ENCODE measurements around the gene ZFC3H1.

Gene ZFC3H1

DNA sequence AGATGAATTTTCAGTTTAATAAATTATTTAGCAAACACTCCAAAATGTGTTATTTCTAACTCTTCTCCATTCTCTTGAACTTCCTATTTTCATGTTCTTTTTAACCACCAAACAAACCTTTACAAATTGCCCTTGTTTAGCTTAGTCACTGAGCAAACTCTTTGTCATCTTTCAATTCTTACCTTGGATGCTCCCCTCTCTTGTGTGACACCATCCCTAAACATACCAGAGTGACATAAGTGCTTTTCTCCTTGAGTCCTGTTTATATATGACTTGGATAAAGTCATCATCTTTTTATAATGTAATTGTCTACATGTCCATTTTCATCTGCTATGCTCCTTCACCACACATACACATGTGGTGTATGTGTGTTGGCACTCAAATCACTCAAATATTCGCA lies 18.8 kb upstream of the ZFC3H1 start:
- in situ Hi-C loops (cut with HindIII; ENCODE audit: low sequenced_read_pairs) = no loop called here

DNA sequence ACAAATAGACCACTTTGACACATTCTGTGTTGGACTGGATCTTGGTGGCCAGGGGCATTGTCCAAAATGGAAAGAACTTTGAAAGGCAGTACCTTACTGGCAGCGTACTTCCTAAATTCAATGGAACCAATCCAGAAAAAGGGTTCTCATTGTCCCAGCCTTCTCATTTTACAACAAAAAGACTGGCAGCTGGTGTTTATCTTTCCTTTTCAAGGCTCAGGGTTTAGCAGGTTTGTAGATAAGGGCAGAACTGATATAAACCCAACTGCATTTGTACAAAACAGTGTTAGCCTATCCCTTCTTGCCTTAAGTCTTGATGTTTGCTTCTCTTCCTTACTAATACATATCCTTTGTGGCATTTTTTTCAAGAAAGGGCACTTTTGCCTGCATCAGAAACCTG lies 8.2 kb upstream of the ZFC3H1 start:
- in situ Hi-C loops (cut with HindIII; ENCODE audit: low sequenced_read_pairs) = no loop called here

DNA sequence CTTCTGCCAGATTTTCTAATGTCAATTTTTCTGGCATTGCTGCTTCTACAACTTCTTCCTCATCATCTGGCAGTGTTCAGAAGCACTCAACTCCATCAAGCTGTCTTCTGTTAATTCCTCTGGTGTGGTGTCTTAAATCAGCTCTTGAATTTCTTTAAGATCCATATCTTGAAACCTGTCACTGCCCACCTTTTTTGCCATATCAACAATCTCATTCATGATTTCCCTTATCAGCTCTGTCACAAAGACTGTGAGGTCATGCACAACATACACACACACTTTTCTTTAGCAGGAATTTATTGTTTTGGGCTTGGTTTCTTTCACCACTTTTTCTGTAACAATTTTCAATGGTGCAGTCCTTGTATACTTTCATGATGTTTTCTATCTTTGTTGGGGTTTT lies 7.7 kb upstream of the ZFC3H1 start:
- in situ Hi-C loops (cut with HindIII; ENCODE audit: low sequenced_read_pairs) = no loop called here

DNA sequence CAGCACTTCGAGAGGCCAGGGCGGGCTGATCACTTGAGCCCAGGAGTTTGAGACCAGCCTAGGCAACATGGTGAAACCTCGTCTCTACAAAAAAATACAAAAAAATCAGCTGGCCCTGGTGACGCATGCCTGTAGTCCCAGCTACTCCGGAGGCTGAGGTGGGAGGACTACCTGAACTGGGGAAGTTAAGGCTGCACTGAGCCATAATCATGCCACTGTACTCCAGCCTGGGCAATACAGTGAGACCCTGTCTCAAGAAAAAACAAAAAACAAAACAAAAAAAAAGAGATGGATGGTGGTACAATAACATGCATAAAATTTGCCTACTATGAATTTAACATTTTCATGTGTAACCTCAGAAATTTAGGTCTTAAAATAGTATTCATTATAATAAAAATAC lies 2.6 kb upstream of the ZFC3H1 start:
- in situ Hi-C loops (cut with HindIII; ENCODE audit: low sequenced_read_pairs) = no loop called here

GRCh38 chr12:71665090-71665463 lies 1.4 kb upstream of the ZFC3H1 start:
- in situ Hi-C loops (cut with HindIII; ENCODE audit: low sequenced_read_pairs) = no loop called here

DNA sequence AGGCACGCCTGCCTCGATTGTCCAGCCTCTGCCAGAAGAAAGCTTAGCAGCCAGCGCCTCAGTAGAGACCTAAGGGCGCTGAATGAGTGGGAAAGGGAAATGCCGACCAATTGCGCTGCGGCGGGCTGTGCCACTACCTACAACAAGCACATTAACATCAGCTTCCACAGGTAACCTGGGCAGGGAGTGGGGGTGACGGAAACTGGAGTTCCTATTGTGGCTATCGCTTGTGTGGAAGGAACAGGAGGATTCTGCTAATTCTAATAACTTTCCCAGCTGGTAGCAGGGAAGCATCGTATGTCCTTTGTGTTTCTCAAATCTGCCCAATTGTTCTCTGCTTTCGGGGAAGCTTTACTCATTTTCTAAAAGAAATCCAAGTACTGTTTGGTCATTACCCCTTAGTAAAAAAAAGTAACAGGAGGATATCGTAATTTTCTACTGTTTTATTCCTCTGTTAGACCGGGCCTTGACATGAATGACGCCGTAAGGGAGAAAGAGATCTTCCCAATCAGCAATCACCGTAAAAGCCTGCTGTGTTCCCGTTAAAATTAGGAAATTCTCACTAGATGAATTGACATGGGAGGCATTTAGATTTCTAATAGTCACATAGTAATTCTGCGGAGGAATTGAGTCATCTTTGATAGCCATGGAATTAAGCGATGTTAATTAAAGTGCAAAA lies 902 bp upstream of the ZFC3H1 start:
- in situ Hi-C loops (cut with HindIII; ENCODE audit: low sequenced_read_pairs) = loop anchor here (5.0 kb wide), 2 partner anchors 53 to 83 kb away; no protein-coding TSS in a partner anchor

- in situ Hi-C loops (cut with HindIII; ENCODE audit: low sequenced_read_pairs) = loop anchor here (5.0 kb wide), 2 partner anchors 54 to 84 kb away; no protein-coding TSS in a partner anchor
Observed at GRCh38 chr12:71662849-71663560, 643 bp downstream of the ZFC3H1 start.

DNA sequence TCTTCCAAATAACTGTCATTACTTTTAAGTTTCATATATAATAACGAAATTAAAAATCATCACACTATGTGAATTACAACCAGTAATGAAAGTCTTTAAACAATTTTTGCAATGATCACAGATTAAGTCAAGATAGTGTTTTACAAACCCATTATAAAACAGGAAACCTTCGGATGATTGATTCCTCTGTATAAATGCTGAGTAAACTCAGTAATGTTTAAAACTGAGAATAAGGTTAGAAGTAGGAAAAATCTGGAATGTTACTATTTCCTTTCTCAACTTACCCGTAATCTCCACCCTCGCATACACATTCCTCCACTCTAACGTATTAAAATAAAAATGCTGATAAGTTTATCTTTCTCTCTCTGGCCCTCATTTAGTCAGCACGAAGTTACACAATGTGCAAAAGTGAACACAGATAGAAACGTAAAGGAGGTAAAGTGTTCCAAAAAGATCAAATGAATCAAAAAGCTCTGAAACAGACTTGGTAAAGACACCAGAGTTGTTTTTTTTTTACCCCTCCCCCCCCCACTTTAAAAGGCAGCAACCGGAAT lies 1.6 kb downstream of the ZFC3H1 start:
- in situ Hi-C loops (cut with HindIII; ENCODE audit: low sequenced_read_pairs) = loop anchor here (5.0 kb wide), 2 partner anchors 55 to 85 kb away; no protein-coding TSS in a partner anchor

DNA sequence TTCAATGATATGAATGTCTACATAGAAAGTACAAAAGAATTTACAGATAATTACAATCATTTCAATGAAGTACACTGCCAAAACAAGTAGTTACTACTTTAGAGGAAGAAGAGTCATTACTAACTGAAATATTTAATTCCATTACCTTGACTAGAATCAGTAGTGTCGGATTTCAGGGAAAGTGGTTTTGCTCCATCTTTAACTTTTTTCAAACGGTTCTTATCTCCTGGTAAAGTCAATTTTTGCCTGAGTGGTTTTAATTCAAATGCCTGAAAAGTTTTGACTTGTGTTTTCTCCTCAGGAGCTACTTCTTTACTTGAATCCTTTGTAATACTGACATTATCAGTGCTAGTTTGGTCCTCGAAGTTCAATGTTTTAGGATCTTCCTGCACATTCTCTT lies 6.9 kb downstream of the ZFC3H1 start:
- in situ Hi-C loops (cut with HindIII; ENCODE audit: low sequenced_read_pairs) = no loop called here

- in situ Hi-C loops (cut with HindIII; ENCODE audit: low sequenced_read_pairs) = no loop called here
Observed at GRCh38 chr12:71655907-71656306, 7.7 kb downstream of the ZFC3H1 start.

- in situ Hi-C loops (cut with HindIII; ENCODE audit: low sequenced_read_pairs) = no loop called here
Observed at GRCh38 chr12:71655495-71655894, 8.2 kb downstream of the ZFC3H1 start.

DNA sequence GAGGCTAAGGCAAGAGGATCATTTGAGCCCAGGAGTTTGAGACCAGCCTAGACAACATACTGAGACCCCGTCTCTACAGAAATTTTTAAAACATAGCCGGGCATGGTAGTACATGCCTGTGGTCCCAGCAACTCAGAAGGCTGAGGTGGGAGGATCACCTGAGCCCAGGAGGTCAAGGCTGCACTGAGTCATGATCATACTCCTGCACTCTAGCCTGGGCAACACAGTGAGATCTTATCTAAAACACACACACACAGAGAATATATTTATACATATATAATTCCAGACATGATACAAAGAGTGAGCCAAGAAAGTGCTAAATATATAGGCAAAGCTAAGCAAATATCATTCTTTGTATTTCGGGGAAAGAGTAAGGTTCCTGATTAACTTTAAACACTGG lies 9.4 kb downstream of the ZFC3H1 start:
- in situ Hi-C loops (cut with HindIII; ENCODE audit: low sequenced_read_pairs) = no loop called here

DNA sequence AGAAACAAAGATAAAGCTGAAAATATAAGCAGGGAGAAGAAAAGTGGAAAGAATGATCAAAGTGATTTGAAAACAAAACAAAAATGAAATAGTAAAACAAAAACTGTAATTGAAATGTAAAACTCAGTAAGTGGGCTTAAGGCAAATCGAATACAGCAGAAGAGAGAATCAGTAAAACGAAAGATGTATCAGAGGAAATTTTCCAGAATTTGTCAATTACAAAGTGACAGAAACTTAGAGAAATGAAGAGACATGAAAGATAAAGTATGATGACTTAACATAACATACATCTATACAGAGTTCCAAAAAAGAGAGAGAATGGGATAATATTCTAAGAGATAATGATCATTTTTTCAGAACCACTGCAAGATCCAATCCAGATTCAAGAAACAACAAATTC lies 10.5 kb downstream of the ZFC3H1 start:
- in situ Hi-C loops (cut with HindIII; ENCODE audit: low sequenced_read_pairs) = no loop called here

GRCh38 chr12:71652656-71653055 lies 11.0 kb downstream of the ZFC3H1 start:
- in situ Hi-C loops (cut with HindIII; ENCODE audit: low sequenced_read_pairs) = no loop called here

DNA sequence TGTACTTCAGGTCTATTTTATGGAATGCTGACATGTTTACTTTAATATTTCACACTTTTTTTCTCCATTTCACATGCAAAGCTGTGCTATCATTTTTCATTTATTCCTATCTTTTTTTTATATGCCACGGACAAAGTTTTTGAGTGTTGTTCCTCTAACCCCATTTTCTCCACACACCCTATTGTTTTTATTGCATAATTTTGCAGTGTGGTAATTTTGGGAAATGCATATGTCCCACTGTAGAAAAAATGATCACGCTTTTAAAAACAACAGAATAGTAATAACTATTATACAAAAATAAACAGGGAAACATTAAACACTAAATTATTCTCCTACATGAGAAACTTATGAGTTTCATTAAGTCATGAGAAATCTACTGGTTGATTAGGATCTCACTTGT lies 14.2 kb downstream of the ZFC3H1 start:
- in situ Hi-C loops (cut with HindIII; ENCODE audit: low sequenced_read_pairs) = no loop called here

GRCh38 chr12:71648537-71648936 lies 15.1 kb downstream of the ZFC3H1 start:
- in situ Hi-C loops (cut with HindIII; ENCODE audit: low sequenced_read_pairs) = no loop called here

- in situ Hi-C loops (cut with HindIII; ENCODE audit: low sequenced_read_pairs) = no loop called here
Observed at GRCh38 chr12:71646512-71646911, 17.1 kb downstream of the ZFC3H1 start.

- in situ Hi-C loops (cut with HindIII; ENCODE audit: low sequenced_read_pairs) = no loop called here
Observed at GRCh38 chr12:71645268-71645667, 18.4 kb downstream of the ZFC3H1 start.

DNA sequence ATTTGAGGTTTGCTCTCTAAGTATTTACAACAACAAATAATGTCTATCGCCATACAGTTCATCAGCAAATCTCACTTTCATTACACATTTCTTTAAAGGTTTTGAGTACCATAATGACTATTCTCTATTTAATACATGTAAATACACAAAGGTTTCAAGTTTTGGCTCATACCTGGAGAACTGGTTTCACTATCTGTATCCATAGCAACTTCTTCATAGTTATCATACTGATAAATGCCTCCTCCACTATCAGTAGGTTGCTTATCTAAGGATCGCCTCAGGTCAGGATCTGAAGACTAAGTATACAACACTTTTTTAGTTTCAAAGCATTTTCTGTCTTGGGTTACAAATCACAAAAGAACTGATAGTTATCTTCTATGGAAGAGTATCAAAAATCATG lies 21.4 kb downstream of the ZFC3H1 start:
- in situ Hi-C loops (cut with HindIII; ENCODE audit: low sequenced_read_pairs) = no loop called here

DNA sequence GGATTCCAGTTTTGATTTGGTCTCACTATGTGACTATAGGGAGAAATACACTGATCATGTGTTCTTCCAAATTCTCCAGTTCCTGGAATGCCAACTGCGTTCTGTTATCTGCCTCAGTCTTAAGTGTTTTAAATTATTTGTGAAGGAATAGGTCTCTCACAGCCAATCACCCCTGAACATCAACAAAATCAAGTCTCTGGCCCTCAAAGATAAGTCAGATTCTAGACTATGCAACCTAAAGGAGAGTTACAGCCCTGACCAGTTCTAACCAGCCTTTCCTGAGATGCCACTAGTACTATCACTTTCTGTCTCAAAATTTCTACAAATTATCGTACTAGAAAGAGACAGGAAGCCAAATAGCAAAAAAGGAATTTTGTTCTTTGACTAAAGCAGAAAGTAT lies 22.3 kb downstream of the ZFC3H1 start:
- in situ Hi-C loops (cut with HindIII; ENCODE audit: low sequenced_read_pairs) = no loop called here

DNA sequence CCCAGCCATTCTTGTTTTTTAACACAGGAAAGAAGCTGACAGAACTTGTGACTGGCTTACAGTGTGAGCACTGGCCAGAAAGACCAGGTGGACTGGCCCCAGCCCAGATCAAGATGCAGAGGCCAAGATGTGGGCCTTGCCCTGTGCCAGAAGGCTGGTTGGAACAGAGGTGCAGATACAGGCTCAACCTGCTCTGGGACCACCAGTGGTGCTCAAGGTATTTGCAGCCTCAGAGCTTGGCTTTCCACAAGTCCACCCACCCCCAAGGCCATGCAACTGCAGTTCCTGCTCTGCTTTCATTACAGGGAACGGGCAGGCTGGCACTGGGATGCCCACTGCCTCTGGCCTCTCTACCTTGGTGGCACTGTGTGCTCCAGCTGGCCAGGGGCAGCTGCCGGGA lies 23.3 kb downstream of the ZFC3H1 start:
- in situ Hi-C loops (cut with HindIII; ENCODE audit: low sequenced_read_pairs) = no loop called here

DNA sequence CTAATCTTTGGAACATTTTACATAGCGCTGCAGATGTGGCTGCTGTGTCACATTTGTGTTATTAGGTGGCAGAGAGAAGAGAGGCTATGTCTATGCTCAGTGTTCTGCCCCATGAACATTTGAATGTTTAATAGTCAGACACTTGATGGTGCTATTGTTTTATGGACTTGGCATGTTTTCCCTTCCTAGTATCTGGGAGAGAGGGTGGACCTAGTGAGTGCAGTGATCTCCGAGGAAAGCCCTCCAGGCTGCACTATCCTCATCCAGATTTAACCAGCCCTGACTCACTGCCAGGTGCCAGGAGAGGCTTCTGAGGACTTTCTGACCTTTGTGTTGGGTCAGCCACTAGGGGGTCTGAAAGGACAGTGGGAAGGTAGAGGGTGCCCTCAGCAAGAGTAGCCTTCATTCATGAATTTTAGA lies 24.3 kb downstream of the ZFC3H1 start:
- in situ Hi-C loops (cut with HindIII; ENCODE audit: low sequenced_read_pairs) = no loop called here

Data from endothelial cell of hepatic sinusoid (primary cell).